GM23338 (cell line): ENCODE results near the gene ITGA1. TPM values are rescaled to one million over a fixed set of nuclear protein-coding genes. Genes with fewer than 3 reads are reported as not detected.
A peak's percentile ranks its signal among the peaks of the same experiment; 100 is the strongest.

ENCODE experiments used
- ATAC-seq: fragments of 200-7000 bp; cut with Tn5 transposase; 3 replicates; pipeline ENCODE4 v1.9.1; 2020
- DNase-seq: peaks from one replicate; pipeline ENCODE4 v3.0.0-alpha.2; 2015; ENCODE audit warnings: low spot score
- H2AFZ ChIP-seq: fragments of 200-600 bp; sonication (generic); 2 replicates; pipeline ENCODE4 v1.8.0; 2016; ENCODE audit warnings: antibody characterized with exemption, mild to moderate bottlenecking, moderate library complexity
- H3F3A ChIP-seq: fragments of 200-600 bp; sonication (generic); replicated peaks from 2 replicates; pipeline ENCODE4 v1.8.0; 2017; ENCODE audit warnings: antibody characterized with exemption, mixed run types, low read depth
- H3K27ac ChIP-seq: fragments of 200-600 bp; sonication (generic); 2 replicates; pipeline ENCODE4 v1.6.1; 2016; ENCODE audit warnings: low read depth
- H3K27me3 ChIP-seq: fragments of 200-600 bp; sonication (generic); 2 replicates; pipeline ENCODE4 v1.8.0; 2016; ENCODE audit warnings: mild to moderate bottlenecking, mixed run types, moderate library complexity; ENCODE audit not compliant: insufficient read depth
- H3K36me3 ChIP-seq: fragments of 200-600 bp; sonication (generic); 2 replicates; pipeline ENCODE4 v1.8.0; 2016; ENCODE audit warnings: mild to moderate bottlenecking; ENCODE audit not compliant: insufficient read depth
- H3K4me1 ChIP-seq: fragments of 200-600 bp; sonication (generic); 2 replicates; pipeline ENCODE4 v1.8.0; 2016; ENCODE audit warnings: mild to moderate bottlenecking, moderate library complexity; ENCODE audit not compliant: insufficient read depth
- H3K4me2 ChIP-seq: fragments of 200-600 bp; sonication (generic); 2 replicates; pipeline ENCODE4 v1.7.1; 2017; ENCODE audit warnings: mixed run types
- H3K4me3 ChIP-seq: fragments of 200-600 bp; sonication (generic); 2 replicates; pipeline ENCODE4 v1.6.1; 2016; ENCODE audit warnings: mixed run types
- H3K79me2 ChIP-seq: fragments of 200-600 bp; sonication (generic); replicated peaks from 2 replicates; pipeline ENCODE4 v1.8.0; 2017; ENCODE audit warnings: mild to moderate bottlenecking; ENCODE audit not compliant: insufficient read depth
- H3K9me2 ChIP-seq: fragments of 200-600 bp; sonication (generic); 2 replicates; pipeline ENCODE4 v1.8.0; 2017; ENCODE audit not compliant: insufficient read depth
- H4K20me1 ChIP-seq: fragments of 200-600 bp; sonication (generic); replicated peaks from 2 replicates; pipeline ENCODE4 v1.8.0; 2017; ENCODE audit warnings: mild to moderate bottlenecking; ENCODE audit not compliant: insufficient read depth
- H3K27ac Mint-ChIP-seq: 2 replicates; pipeline ENCODE4 v1.8.0; 2020; ENCODE audit warnings: inconsistent platforms, mild to moderate bottlenecking, moderate library complexity, mixed read lengths
- H3K27me3 Mint-ChIP-seq: 3 replicates; pipeline ENCODE4 v1.8.0; 2022; ENCODE audit warnings: low read depth, mild to moderate bottlenecking, moderate library complexity, mixed read lengths, inconsistent platforms; ENCODE audit not compliant: insufficient read depth, poor library complexity
- H3K36me3 Mint-ChIP-seq: 3 replicates; pipeline ENCODE4 v1.8.0; 2021; ENCODE audit warnings: low read depth, mild to moderate bottlenecking, inconsistent platforms, moderate library complexity, mixed read lengths
- H3K4me1 Mint-ChIP-seq: 3 replicates; pipeline ENCODE4 v1.8.0; 2020; ENCODE audit warnings: mild to moderate bottlenecking, inconsistent platforms, mixed read lengths
- H3K4me3 Mint-ChIP-seq: 3 replicates; pipeline ENCODE4 v1.8.0; 2021; ENCODE audit warnings: moderate library complexity, mild to moderate bottlenecking, inconsistent platforms, mixed read lengths
- H3K9me3 Mint-ChIP-seq: 3 replicates; pipeline ENCODE4 v1.8.0; 2020; ENCODE audit warnings: moderate library complexity, mild to moderate bottlenecking, inconsistent platforms, mixed read lengths
- POLR2AphosphoS5 ChIP-seq: IDR thresholded peaks from 2 replicates; pipeline ENCODE4 v1.6.1; 2016; ENCODE audit warnings: antibody characterized with exemption, low read depth
- ZNF462 ChIP-seq: fragments of 250-450 bp; sonication (Bioruptor Pico); IDR thresholded peaks from 2 replicates; pipeline ENCODE4 v1.5.0; 2020; ENCODE audit warnings: mild to moderate bottlenecking, moderate library complexity
- polyA plus RNA-seq: library from polyadenylated mRNA; unstranded; fragments of >200 nt; fragmentation: Nextera tagmentation; extraction: Ambion mirVana; gene quantifications from 2 replicates; pipeline ENCODE4 v1.2.1, GENCODE V29; 2016
- total RNA-seq: library from RNA; depleted of rRNA; stranded (reverse); fragments of >200 nt; shearing (Covaris generic); gene quantifications from 2 replicates; pipeline ENCODE4 v1.2.3, GENCODE V29; 2014
- TF ChIP-seq, protein P1 (sequence below), 2 experiments: fragments of 200-600 bp in 1 of 2; sonication (generic) in 1 of 2; conservative IDR thresholded peaks; 2 replicates each; pipeline versions ENCODE4 v1.5.1 to v1.6.1; 2016 to 2017; ENCODE audit warnings: antibody characterized with exemption in 2 of 2, low read depth in 2 of 2, mild to moderate bottlenecking in 2 of 2, moderate library complexity in 1 of 2

ITGA1 gene
- total and polyA plus RNA-seq, 2 experiments from 2014 or later, result 1.8 to 4.9 TPM

DNA sequence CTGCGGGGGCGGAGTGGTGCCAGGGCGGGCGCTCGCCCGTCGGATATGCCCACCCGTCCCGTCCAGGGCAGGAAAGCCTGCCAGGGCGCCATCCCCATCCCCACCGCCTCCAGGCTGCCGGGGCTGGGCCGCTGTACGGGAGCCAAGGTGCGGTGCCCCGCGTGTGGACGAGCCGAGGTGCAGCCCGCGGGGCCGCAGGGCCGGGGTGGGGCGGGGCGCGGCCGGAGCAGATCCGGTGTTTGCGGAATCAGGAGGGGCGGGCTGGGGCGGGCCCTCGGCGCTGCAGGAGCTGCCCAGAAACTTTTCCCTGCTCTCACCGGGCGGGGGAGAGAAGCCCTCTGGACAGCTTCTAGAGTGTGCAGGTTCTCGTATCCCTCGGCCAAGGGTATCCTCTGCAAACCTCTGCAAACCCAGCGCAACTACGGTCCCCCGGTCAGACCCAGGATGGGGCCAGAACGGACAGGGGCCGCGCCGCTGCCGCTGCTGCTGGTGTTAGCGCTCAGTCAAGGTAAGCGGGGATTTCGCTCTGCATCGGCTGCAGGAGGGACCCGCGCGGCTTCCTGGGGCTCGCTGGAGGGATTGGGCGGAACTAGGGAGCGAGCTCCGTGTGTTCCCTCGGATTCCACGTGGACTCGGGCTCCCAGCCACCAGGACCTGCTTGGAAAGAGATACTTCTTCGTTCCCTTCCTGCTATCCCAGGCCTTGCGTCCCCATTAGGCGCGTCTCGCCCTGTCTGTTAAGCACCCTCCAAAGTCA is 201.5 kb downstream of the ITGA1 start, which contains the start of gene ITGA2:
ITGA2 (plus strand) TSS at position 328 of the 756 bp plus-strand sequence; CDS start at position 445, 117 bp downstream.
- Histone ChIP-seq H3K9me2 (no peaks in the 10 kb centered on the region), H2AFZ (peak within 1 kb of the TSS; percentile 94), H3K27me3 (peaks cover 26% of the 10 kb centered on the region), H3K79me2 (no peaks in the 10 kb centered on the region), H3K4me2 (peak within 1 kb of the TSS; percentile 87), H3K4me3 (peak within 1 kb of the TSS; percentile 88), H3F3A (no peaks in the 10 kb centered on the region; the same call in 1 of the 2 replicates), H3K4me1 (peaks cover 9% of the 10 kb centered on the region), H3K27ac (no peak within 1 kb of the TSS), H3K36me3 (no peaks in the 10 kb centered on the region), H4K20me1 (no peaks in the 10 kb centered on the region)
- H3K4me3 Mint-ChIP-seq, result peak within 1 kb of the TSS; percentile 85
- DNase-seq (peak; percentile 71), ATAC-seq (peak; percentile 85)
- TF ChIP-seq, protein P1, sequence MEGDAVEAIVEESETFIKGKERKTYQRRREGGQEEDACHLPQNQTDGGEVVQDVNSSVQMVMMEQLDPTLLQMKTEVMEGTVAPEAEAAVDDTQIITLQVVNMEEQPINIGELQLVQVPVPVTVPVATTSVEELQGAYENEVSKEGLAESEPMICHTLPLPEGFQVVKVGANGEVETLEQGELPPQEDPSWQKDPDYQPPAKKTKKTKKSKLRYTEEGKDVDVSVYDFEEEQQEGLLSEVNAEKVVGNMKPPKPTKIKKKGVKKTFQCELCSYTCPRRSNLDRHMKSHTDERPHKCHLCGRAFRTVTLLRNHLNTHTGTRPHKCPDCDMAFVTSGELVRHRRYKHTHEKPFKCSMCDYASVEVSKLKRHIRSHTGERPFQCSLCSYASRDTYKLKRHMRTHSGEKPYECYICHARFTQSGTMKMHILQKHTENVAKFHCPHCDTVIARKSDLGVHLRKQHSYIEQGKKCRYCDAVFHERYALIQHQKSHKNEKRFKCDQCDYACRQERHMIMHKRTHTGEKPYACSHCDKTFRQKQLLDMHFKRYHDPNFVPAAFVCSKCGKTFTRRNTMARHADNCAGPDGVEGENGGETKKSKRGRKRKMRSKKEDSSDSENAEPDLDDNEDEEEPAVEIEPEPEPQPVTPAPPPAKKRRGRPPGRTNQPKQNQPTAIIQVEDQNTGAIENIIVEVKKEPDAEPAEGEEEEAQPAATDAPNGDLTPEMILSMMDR (conservative IDR thresholded peaks at IDR 0.05; ENCODE audit: low read depth in 2 of 2), result no peak
- peak; percentile 49; the same call in 1 of the 2 replicates for TF ChIP-seq POLR2AphosphoS5
- no peaks in the 10 kb centered on the region for H3K9me3 Mint-ChIP-seq
- H3K4me1 Mint-ChIP-seq, result peaks cover 10% of the 10 kb centered on the region; the same call in 2 of the 3 replicates
- H3K27me3 Mint-ChIP-seq, result peaks cover 11% of the 10 kb centered on the region
- H3K36me3 Mint-ChIP-seq, result no peaks in the 10 kb centered on the region
- H3K27ac Mint-ChIP-seq, result no peak within 1 kb of the TSS

- no peak overlapping the region for H3K27ac ChIP-seq
- no peak for TF ChIP-seq ZNF462
- TF ChIP-seq, protein P1 (conservative IDR thresholded peaks at IDR 0.05; ENCODE audit: low read depth in 2 of 2), result peak; percentile 21 to 47; a peak in 3 of 4 replicates
- Mint-ChIP-seq H3K9me3 (no peaks in the 10 kb centered on the region), H3K27me3 (peaks cover 11% of the 10 kb centered on the region), H3K27ac (no peak overlapping the region), H3K4me1 (peaks cover 10% of the 10 kb centered on the region; the same call in 2 of the 3 replicates), H3K36me3 (no peaks in the 10 kb centered on the region), H3K4me3 (peak overlapping the region; percentile 85)
- DNase-seq (peak; percentile 71), ATAC-seq (peak; percentile 73)
- H3K4me1 ChIP-seq, result peaks cover 9% of the 10 kb centered on the region
- H3K9me2 ChIP-seq, result no peaks in the 10 kb centered on the region; the same call in 1 of the 2 replicates
- peaks cover 26% of the 10 kb centered on the region for H3K27me3 ChIP-seq
- no peaks in the 10 kb centered on the region for H3K79me2 ChIP-seq
- no peaks in the 10 kb centered on the region for H3K36me3 ChIP-seq
- no peaks in the 10 kb centered on the region; the same call in 1 of the 2 replicates for H4K20me1 ChIP-seq
- H2AFZ ChIP-seq, result peak overlapping the region; percentile 94
- H3F3A ChIP-seq, result no peaks in the 10 kb centered on the region; the same call in 1 of the 2 replicates
- H3K4me3 ChIP-seq, result peak overlapping the region; percentile 88
- peak overlapping the region; percentile 87 for H3K4me2 ChIP-seq
Observed at GRCh38 chr5:52989781-52990527, 202.2 kb downstream of the ITGA1 start.
